Activated CD8-positive, alpha-beta memory T cell treated with anti-CD3 and anti-CD28 coated beads, Interleukin-2, amount 50 U/mL, for 24 hours (primary cell): ENCODE measurements around the gene MRPS23.

Experiments
- DNase-seq: peaks from one replicate; pipeline ENCODE4 v3.0.0-alpha.2; 2020; ENCODE audit errors: extremely low read depth

Gene MRPS23

GRCh38 chr17:57879437-57880085, 29.7 kb upstream of the MRPS23 start:
- no peak for DNase-seq

- DNase-seq, result no peak
These were observed 28.0 kb upstream of the MRPS23 start for GRCh38 chr17:57877803-57878377.

GRCh38 chr17:57876866-57877237, 27.0 kb upstream of the MRPS23 start:
- no peak for DNase-seq

GRCh38 chr17:57876023-57876865, 26.4 kb upstream of the MRPS23 start:
- no peak for DNase-seq

GRCh38 chr17:57875290-57876022, 25.6 kb upstream of the MRPS23 start:
- DNase-seq, result no peak

GRCh38 chr17:57874434-57875289, 24.8 kb upstream of the MRPS23 start:
- DNase-seq, result no peak

GRCh38 chr17:57874058-57874419, 24.2 kb upstream of the MRPS23 start:
- DNase-seq, result no peak

GRCh38 chr17:57873261-57874057, 23.6 kb upstream of the MRPS23 start:
- DNase-seq, result no peak

GRCh38 chr17:57872536-57872935, 22.7 kb upstream of the MRPS23 start:
- DNase-seq, result no peak

GRCh38 chr17:57871863-57872262, 22.0 kb upstream of the MRPS23 start:
- no peak for DNase-seq

- no peak for DNase-seq
These were observed 21.3 kb upstream of the MRPS23 start for GRCh38 chr17:57871155-57871554.

- no peak for DNase-seq
These were observed 20.4 kb upstream of the MRPS23 start for GRCh38 chr17:57870283-57870635.

- no peak for DNase-seq
These were observed 19.9 kb upstream of the MRPS23 start for GRCh38 chr17:57869617-57870282.

- no peak for DNase-seq
These were observed 19.2 kb upstream of the MRPS23 start for GRCh38 chr17:57868910-57869616.

- DNase-seq, result no peak
These were observed 18.4 kb upstream of the MRPS23 start for GRCh38 chr17:57868007-57868909.

GRCh38 chr17:57867126-57867525, 17.3 kb upstream of the MRPS23 start:
- DNase-seq, result no peak

- DNase-seq, result no peak
These were observed 16.9 kb upstream of the MRPS23 start for GRCh38 chr17:57866723-57867122.

- no peak for DNase-seq
These were observed 16.5 kb upstream of the MRPS23 start for GRCh38 chr17:57866319-57866718.
